ENCODE results near the gene BMP4. TPM values are rescaled to one million over a fixed set of nuclear protein-coding genes. Genes with fewer than 3 reads are reported as not detected.

The BMP4 gene
- total and polyA plus RNA-seq, 10 of the 15 experiments (the other 5 are each of a cell fraction or from before 2014, with no cell fraction given), result 0.11 to 1.8 (median 0.60) TPM; not detected in 1

DNA sequence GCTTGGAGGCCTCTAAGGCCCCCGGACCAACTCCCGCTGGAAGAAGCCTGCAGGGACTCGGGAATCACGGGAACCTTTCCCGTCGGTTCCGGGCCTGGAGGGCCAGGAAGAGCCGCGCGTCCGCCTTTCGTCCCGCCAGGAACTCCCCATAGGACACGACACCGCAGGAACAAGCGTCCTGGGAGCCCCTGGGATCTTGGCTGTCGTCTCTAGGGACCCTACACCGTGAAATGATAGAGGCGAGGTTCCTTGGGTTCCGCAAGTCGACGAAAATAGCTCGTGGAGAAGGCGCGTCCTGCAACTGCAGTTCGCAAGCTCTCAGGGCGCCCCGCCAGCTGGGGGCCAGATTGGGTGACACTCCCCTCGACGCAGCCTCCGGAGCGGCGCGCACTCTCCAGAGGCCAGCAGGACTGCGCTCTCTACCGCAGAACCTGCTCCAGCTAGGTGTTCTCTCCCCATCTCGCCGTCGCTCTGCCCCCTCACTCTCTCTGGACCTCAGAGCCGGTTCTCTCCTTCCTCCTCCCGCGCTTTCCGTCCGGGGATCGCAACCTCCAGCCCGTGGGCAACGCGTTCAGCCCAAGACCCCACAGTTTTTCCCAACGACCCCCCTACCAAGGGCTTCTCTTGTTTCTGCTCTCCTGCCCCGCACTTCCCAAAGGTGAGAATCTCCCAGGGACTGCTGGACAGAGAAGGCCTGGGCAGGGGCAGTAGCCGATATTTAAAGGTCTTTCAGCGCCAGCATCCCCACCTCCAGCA is 776 bp downstream of the BMP4 start:
- Histone ChIP-seq H3K4me1 (ENCODE audit: control insufficient read depth, insufficient read depth, low read length) (no peaks in the 10 kb centered on the region), H3K4me3 (peak overlapping the region; percentile 65; the same call in 1 of the 2 replicates), H3K9me3 (replicated peaks; ENCODE audit: control insufficient read depth, insufficient read depth, low read length) (no peaks in the 10 kb centered on the region; the same call in 2 of the 3 replicates), H3K27me3 (replicated peaks in 1 of 2; ENCODE audit: control insufficient read depth in 2 of 2, insufficient read depth in 2 of 2, low read length in 1 of 2) (peaks cover 3 to 13% of the 10 kb centered on the region in 2 experiments), H3K36me3 (ENCODE audit: control insufficient read depth in 2 of 2, insufficient read depth in 2 of 2, low read length in 1 of 2) (no peaks in the 10 kb centered on the region), H3K4me2 (ENCODE audit: control insufficient read depth, insufficient read depth) (peak overlapping the region; percentile 35), H4K20me1 (ENCODE audit: control insufficient read depth, insufficient read depth) (no peaks in the 10 kb centered on the region), H3K9ac (ENCODE audit: control insufficient read depth, insufficient read depth, low read length) (peak overlapping the region; percentile 55), H3K79me2 (ENCODE audit: control insufficient read depth, insufficient read depth, low read length) (peaks cover 30% of the 10 kb centered on the region), H3K27ac (ENCODE audit: control insufficient read depth, insufficient read depth) (peak overlapping the region; percentile 27), H2AFZ (ENCODE audit: control insufficient read depth, low read depth, low read length) (no peak overlapping the region)
- TF ChIP-seq EED (IDR thresholded peaks at IDR 0.05; ENCODE audit: low read depth), result 0 out of 2 replicates have a peak, but pooled peaks have one; percentile 31
- TF ChIP-seq KDM1A (IDR thresholded peaks at IDR 0.05; ENCODE audit: borderline replicate concordance), result no peak
- TF ChIP-seq, protein P1, sequence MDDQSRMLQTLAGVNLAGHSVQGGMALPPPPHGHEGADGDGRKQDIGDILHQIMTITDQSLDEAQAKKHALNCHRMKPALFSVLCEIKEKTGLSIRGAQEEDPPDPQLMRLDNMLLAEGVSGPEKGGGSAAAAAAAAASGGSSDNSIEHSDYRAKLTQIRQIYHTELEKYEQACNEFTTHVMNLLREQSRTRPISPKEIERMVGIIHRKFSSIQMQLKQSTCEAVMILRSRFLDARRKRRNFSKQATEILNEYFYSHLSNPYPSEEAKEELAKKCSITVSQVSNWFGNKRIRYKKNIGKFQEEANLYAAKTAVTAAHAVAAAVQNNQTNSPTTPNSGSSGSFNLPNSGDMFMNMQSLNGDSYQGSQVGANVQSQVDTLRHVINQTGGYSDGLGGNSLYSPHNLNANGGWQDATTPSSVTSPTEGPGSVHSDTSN (IDR thresholded peaks at IDR 0.05; ENCODE audit: insufficient replicate concordance, low read depth, low read length), result no peak
- TF ChIP-seq, protein P2, sequence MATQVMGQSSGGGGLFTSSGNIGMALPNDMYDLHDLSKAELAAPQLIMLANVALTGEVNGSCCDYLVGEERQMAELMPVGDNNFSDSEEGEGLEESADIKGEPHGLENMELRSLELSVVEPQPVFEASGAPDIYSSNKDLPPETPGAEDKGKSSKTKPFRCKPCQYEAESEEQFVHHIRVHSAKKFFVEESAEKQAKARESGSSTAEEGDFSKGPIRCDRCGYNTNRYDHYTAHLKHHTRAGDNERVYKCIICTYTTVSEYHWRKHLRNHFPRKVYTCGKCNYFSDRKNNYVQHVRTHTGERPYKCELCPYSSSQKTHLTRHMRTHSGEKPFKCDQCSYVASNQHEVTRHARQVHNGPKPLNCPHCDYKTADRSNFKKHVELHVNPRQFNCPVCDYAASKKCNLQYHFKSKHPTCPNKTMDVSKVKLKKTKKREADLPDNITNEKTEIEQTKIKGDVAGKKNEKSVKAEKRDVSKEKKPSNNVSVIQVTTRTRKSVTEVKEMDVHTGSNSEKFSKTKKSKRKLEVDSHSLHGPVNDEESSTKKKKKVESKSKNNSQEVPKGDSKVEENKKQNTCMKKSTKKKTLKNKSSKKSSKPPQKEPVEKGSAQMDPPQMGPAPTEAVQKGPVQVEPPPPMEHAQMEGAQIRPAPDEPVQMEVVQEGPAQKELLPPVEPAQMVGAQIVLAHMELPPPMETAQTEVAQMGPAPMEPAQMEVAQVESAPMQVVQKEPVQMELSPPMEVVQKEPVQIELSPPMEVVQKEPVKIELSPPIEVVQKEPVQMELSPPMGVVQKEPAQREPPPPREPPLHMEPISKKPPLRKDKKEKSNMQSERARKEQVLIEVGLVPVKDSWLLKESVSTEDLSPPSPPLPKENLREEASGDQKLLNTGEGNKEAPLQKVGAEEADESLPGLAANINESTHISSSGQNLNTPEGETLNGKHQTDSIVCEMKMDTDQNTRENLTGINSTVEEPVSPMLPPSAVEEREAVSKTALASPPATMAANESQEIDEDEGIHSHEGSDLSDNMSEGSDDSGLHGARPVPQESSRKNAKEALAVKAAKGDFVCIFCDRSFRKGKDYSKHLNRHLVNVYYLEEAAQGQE (IDR thresholded peaks at IDR 0.05; ENCODE audit: low read depth, low read length), result no peak
- TF ChIP-seq, protein P3, sequence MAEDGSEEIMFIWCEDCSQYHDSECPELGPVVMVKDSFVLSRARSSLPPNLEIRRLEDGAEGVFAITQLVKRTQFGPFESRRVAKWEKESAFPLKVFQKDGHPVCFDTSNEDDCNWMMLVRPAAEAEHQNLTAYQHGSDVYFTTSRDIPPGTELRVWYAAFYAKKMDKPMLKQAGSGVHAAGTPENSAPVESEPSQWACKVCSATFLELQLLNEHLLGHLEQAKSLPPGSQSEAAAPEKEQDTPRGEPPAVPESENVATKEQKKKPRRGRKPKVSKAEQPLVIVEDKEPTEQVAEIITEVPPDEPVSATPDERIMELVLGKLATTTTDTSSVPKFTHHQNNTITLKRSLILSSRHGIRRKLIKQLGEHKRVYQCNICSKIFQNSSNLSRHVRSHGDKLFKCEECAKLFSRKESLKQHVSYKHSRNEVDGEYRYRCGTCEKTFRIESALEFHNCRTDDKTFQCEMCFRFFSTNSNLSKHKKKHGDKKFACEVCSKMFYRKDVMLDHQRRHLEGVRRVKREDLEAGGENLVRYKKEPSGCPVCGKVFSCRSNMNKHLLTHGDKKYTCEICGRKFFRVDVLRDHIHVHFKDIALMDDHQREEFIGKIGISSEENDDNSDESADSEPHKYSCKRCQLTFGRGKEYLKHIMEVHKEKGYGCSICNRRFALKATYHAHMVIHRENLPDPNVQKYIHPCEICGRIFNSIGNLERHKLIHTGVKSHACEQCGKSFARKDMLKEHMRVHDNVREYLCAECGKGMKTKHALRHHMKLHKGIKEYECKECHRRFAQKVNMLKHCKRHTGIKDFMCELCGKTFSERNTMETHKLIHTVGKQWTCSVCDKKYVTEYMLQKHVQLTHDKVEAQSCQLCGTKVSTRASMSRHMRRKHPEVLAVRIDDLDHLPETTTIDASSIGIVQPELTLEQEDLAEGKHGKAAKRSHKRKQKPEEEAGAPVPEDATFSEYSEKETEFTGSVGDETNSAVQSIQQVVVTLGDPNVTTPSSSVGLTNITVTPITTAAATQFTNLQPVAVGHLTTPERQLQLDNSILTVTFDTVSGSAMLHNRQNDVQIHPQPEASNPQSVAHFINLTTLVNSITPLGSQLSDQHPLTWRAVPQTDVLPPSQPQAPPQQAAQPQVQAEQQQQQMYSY (CRISPR knock-in tag; IDR thresholded peaks at IDR 0.05), result no peak
- TF ChIP-seq, protein P4, sequence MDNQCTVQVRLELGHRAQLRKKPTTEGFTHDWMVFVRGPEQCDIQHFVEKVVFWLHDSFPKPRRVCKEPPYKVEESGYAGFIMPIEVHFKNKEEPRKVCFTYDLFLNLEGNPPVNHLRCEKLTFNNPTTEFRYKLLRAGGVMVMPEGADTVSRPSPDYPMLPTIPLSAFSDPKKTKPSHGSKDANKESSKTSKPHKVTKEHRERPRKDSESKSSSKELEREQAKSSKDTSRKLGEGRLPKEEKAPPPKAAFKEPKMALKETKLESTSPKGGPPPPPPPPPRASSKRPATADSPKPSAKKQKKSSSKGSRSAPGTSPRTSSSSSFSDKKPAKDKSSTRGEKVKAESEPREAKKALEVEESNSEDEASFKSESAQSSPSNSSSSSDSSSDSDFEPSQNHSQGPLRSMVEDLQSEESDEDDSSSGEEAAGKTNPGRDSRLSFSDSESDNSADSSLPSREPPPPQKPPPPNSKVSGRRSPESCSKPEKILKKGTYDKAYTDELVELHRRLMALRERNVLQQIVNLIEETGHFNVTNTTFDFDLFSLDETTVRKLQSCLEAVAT (IDR thresholded peaks at IDR 0.05), result no peak
- no peak for TF ChIP-seq SUZ12 (IDR thresholded peaks at IDR 0.05; ENCODE audit: unreplicated experiment)
- TF ChIP-seq, protein P5, sequence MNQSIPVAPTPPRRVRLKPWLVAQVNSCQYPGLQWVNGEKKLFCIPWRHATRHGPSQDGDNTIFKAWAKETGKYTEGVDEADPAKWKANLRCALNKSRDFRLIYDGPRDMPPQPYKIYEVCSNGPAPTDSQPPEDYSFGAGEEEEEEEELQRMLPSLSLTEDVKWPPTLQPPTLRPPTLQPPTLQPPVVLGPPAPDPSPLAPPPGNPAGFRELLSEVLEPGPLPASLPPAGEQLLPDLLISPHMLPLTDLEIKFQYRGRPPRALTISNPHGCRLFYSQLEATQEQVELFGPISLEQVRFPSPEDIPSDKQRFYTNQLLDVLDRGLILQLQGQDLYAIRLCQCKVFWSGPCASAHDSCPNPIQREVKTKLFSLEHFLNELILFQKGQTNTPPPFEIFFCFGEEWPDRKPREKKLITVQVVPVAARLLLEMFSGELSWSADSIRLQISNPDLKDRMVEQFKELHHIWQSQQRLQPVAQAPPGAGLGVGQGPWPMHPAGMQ (IDR thresholded peaks at IDR 0.05; ENCODE audit: borderline replicate concordance), result no peak
- no peak for DNase-seq (ENCODE audit: low read depth, low spot score)
- intact Hi-C loops (cut with micrococcal nuclease; ENCODE audit: unreplicated experiment), result no loop called here
- ChIA-PET SMC1A (ENCODE audit: uncharacterized antibody, unreplicated experiment) (no interaction called here), POLR2A (no interaction called here), RAD21 (ENCODE audit: unreplicated experiment) (no interaction called here), CTCF (no interaction called here)
- whole genome bisulfite sequencing (ENCODE audit: insufficient coverage, insufficient replicate concordance, low lambda C conversion rate, missing lambda C conversion rate), result 24% methylated on average over 52 of the region's 52 CpGs
- in situ Hi-C loops (cut with MboI), result no loop called here
- FAIRE-seq, result no peak
- no TSS peak for BruUV-seq (replicated peaks)
- no peak for ATAC-seq

Data from GM12878 (cell line).